Measurements from ENCODE around the gene MDH1.

- TF ChIP-seq, protein P1, sequence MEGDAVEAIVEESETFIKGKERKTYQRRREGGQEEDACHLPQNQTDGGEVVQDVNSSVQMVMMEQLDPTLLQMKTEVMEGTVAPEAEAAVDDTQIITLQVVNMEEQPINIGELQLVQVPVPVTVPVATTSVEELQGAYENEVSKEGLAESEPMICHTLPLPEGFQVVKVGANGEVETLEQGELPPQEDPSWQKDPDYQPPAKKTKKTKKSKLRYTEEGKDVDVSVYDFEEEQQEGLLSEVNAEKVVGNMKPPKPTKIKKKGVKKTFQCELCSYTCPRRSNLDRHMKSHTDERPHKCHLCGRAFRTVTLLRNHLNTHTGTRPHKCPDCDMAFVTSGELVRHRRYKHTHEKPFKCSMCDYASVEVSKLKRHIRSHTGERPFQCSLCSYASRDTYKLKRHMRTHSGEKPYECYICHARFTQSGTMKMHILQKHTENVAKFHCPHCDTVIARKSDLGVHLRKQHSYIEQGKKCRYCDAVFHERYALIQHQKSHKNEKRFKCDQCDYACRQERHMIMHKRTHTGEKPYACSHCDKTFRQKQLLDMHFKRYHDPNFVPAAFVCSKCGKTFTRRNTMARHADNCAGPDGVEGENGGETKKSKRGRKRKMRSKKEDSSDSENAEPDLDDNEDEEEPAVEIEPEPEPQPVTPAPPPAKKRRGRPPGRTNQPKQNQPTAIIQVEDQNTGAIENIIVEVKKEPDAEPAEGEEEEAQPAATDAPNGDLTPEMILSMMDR (IDR thresholded peaks at IDR 0.05): no peak
- no peak for TF ChIP-seq EZH2 (IDR thresholded peaks at IDR 0.05; ENCODE audit: borderline replicate concordance, insufficient read depth, low read depth, low read length, poor library complexity, severe bottlenecking)
Observed at GRCh38 chr2:63589148-63589958, 590 bp downstream of the MDH1 start.

Measured in B cell (primary cell).